GM12865 (cell line): ENCODE results near the gene HLA-DPB1.
A peak's percentile ranks its signal among the peaks of the same experiment; 100 is the strongest.

Experiments
- DNase-seq: peaks from one replicate; pipeline ENCODE4 v3.0.0; 2010; ENCODE audit warnings: low read depth
- H3K4me3 ChIP-seq: 2 replicates; pipeline ENCODE4 v1.5.1; 2011; ENCODE audit warnings: mild to moderate bottlenecking, low read depth, low read length, control low read depth
- TF ChIP-seq, protein P1 (sequence below): IDR thresholded peaks from 2 replicates; pipeline ENCODE4 v1.5.1; 2011; ENCODE audit warnings: low read length, control low read depth, low read depth, inconsistent platforms; ENCODE audit not compliant: insufficient read depth; ENCODE audit errors: missing control alignments

The HLA-DPB1 gene

DNA sequence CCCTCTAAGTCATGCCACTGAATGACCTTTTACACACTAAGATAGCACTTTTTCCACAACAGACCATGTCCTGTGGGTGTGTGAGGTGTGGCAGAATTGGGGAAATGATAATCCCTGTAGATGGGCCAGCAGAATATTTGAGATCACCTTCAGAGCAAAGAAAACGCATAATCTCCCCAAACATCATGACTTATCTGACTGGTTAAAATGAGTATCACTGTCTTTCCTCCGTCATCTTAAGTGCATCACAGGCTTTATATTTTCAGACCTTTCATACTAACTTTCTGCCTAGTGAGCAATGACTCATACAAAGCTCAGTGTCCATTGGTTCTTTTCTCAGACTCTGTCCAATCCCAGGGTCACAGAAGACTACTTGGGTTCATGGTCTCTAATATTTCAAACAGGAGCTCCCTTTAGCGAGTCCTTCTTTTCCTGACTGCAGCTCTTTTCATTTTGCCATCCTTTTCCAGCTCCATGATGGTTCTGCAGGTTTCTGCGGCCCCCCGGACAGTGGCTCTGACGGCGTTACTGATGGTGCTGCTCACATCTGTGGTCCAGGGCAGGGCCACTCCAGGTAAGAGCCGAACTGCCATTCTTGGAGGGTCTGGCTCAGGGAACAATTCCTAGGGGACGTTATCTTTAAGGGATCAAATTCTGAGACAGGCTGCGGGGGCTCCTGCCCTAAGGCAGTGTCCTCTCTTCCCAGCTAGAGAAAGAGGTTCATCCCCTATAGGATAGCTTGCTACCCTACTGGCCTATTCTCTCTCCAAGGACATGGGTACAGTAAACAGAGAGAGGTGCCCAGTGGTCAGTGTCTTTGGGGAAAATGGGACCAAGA lies at the start of gene HLA-DPB1:
Gene HLA-DPB1, plus strand, starts transcription at position 423 of the 838 bp plus-strand sequence. Its CDS starts 52 bp downstream, at position 475.
- peak within 1 kb of the TSS; percentile 79 for H3K4me3 ChIP-seq
- TF ChIP-seq, protein P1, sequence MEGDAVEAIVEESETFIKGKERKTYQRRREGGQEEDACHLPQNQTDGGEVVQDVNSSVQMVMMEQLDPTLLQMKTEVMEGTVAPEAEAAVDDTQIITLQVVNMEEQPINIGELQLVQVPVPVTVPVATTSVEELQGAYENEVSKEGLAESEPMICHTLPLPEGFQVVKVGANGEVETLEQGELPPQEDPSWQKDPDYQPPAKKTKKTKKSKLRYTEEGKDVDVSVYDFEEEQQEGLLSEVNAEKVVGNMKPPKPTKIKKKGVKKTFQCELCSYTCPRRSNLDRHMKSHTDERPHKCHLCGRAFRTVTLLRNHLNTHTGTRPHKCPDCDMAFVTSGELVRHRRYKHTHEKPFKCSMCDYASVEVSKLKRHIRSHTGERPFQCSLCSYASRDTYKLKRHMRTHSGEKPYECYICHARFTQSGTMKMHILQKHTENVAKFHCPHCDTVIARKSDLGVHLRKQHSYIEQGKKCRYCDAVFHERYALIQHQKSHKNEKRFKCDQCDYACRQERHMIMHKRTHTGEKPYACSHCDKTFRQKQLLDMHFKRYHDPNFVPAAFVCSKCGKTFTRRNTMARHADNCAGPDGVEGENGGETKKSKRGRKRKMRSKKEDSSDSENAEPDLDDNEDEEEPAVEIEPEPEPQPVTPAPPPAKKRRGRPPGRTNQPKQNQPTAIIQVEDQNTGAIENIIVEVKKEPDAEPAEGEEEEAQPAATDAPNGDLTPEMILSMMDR, result no peak
- peak; percentile 91 for DNase-seq

DNA sequence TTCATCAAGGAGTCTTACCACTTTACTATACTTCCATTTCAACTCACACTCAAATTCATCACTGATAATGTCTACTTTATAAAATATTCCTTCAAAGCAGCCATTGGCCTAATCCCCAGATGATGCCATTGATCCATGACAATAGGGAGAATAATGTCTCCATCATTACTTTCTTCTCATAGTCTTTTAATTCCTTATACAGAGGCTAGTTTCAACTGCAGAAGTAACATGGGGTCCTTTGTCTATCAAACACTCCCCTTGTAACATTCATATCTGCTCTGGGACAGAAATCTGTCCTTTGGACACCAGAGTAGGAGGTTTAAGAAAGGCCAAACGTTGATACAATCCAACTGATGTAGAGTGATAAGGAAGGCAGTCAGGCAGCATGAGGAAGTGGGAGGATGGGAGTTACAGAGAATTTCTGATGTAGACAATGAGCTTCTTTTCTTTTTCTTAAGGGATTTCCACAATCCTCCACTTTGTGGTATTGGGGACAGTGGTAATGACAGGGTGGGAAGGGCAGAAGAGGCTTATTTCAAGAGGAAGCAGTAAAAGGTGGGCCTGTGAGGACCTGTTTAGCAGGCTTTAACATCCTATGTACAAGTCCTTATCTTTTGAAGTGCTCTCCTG lies 47.5 kb upstream of the HLA-DPB1 start:
- DNase-seq, result peak; percentile 43
- TF ChIP-seq, protein P1, result no peak
- no peak overlapping the region for H3K4me3 ChIP-seq

GRCh38 chr6:33029328-33030184 lies 46.2 kb upstream of the HLA-DPB1 start:
- H3K4me3 ChIP-seq, result peak overlapping the region; percentile 54
- DNase-seq, result peak; percentile 93
- TF ChIP-seq, protein P1, result no peak

- H3K4me3 ChIP-seq, result peak overlapping the region; percentile 54
- no peak for DNase-seq
- TF ChIP-seq, protein P1, result no peak
Measured at GRCh38 chr6:33030245-33030644, 45.5 kb upstream of the HLA-DPB1 start.

DNA sequence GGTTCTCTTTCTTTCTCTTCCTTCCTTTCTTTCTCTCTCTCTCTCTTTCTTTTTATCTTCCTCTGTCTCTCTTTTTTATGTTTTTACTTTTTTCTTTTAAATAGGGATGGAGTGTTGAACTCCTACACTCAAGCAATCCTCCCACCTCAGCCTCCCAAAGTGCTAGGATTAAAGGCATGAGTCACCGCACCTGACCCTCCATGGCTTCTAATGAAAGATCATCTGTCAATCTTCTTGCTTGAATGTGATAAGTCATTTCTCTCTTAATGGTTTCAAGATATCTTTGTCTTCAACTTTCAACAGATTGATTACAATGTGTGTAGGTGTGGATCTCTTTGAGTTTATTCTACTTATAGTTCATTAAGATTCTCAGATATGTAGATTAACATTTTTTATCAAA lies 41.2 kb upstream of the HLA-DPB1 start:
- TF ChIP-seq, protein P1, result no peak
- no peak overlapping the region for H3K4me3 ChIP-seq
- DNase-seq, result no peak

DNA sequence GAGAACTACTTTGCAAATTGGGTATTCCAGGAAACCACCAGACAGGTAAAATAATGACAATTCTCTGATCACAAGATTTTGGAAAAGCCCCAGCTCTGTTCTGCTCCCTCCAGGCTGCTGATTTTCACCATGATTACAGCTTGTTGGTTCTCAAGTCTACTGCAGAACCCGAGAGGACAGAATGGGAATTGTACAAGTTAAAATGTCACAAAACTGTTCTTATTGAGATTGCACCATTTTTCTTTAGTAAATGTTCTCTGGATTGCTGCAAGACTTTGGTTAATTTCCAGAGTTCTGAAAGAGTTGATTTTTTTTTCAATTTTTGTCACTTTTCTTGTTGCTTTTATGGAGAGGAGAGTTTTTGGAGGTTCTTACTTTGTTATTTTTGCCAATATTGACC lies 39.3 kb upstream of the HLA-DPB1 start:
- TF ChIP-seq, protein P1, result no peak
- H3K4me3 ChIP-seq, result no peak overlapping the region
- DNase-seq, result no peak
